SK-N-SH (cell line): ENCODE data around the gene RPL22. TPM values are rescaled to one million over a fixed set of nuclear protein-coding genes. Genes with fewer than 3 reads are reported as not detected.

Experiments used
- CTCF ChIA-PET: fragments of 300-600, 350-600 bp; formaldehyde crosslinking; extraction: SDS; loops from one replicate; lab custom pipeline; 2021; lab: Yijun Ruan, JAX
- POLR2A ChIA-PET: fragments of 350-600 bp; sonication (Branson Sonifier 250); formaldehyde crosslinking; extraction: SDS; loops from one replicate; lab custom pipeline; 2020; ENCODE audit warnings: antibody characterized with exemption, inconsistent platforms; lab: Yijun Ruan, JAX
- DNase-seq: peaks from one replicate; pipeline ENCODE4 v3.0.0; 2012
- H2AFZ ChIP-seq: fragments of 200-600 bp; sonication (generic); 2 replicates; pipeline ENCODE4 v1.8.1; 2016; ENCODE audit warnings: antibody characterized with exemption, mild to moderate bottlenecking, low read depth
- H3F3A ChIP-seq: fragments of 200-600 bp; sonication (generic); replicated peaks from 2 replicates; pipeline ENCODE3; 2016; ENCODE audit warnings: antibody characterized with exemption, mild to moderate bottlenecking; ENCODE audit not compliant: insufficient read depth
- H3K27ac ChIP-seq, 2 experiments: fragments of 200-500 bp in 1 of 2; fragments of 200-600 bp in 1 of 2; sonication (Bioruptor generic) in 1 of 2; sonication (generic), shearing (Covaris generic) in 1 of 2; 2 replicates each; pipeline versions ENCODE4 v1.5.1 to v1.6.1; 2014 to 2016; ENCODE audit warnings: low read depth in 2 of 2, inconsistent platforms in 1 of 2, low read length in 1 of 2, mild to moderate bottlenecking in 1 of 2, mixed read lengths in 1 of 2
- H3K27me3 ChIP-seq: fragments of 200-600 bp; sonication (generic), shearing (Covaris generic); 2 replicates; pipeline ENCODE4 v1.6.1; 2016; ENCODE audit warnings: mixed run types; ENCODE audit not compliant: insufficient read depth
- H3K36me3 ChIP-seq, 2 experiments: fragments of 200-500 bp in 1 of 2; fragments of 200-600 bp in 1 of 2; sonication (Bioruptor generic) in 1 of 2; sonication (generic) in 1 of 2; replicated peaks in 1 of 2; 2 replicates each; pipeline versions ENCODE3 to v1.5.1; 2014 to 2016; ENCODE audit warnings: low read length in 1 of 2, mild to moderate bottlenecking in 1 of 2; ENCODE audit not compliant: insufficient read depth in 2 of 2, control insufficient read depth in 1 of 2
- H3K4me1 ChIP-seq, 2 experiments: fragments of 200-500 bp in 1 of 2; fragments of 200-600 bp in 1 of 2; sonication (Bioruptor generic) in 1 of 2; sonication (generic), shearing (Covaris generic) in 1 of 2; 2 replicates each; pipeline versions ENCODE4 v1.5.1 to v1.6.1; 2014 to 2016; ENCODE audit warnings: low read depth in 1 of 2, low read length in 1 of 2, mixed run types in 1 of 2; ENCODE audit not compliant: insufficient read depth in 2 of 2, control insufficient read depth in 1 of 2
- H3K4me2 ChIP-seq: fragments of 200-600 bp; sonication (generic), shearing (Covaris generic); 2 replicates; pipeline ENCODE4 v1.6.1; 2017; ENCODE audit warnings: mixed run types
- H3K4me3 ChIP-seq, 2 experiments: fragments of 200-500 bp in 1 of 2; fragments of 200-600 bp in 1 of 2; sonication (Bioruptor generic) in 1 of 2; sonication (generic), shearing (Covaris generic) in 1 of 2; 2 replicates each; pipeline versions ENCODE4 v1.5.1 to v1.8.1; 2014 to 2016; ENCODE audit warnings: low read depth in 2 of 2, inconsistent platforms in 1 of 2, low read length in 1 of 2, mild to moderate bottlenecking in 1 of 2, mixed read lengths in 1 of 2, moderate library complexity in 1 of 2
- H3K79me2 ChIP-seq: fragments of 200-600 bp; sonication (generic); 2 replicates; pipeline ENCODE4 v1.8.1; 2017; ENCODE audit warnings: mild to moderate bottlenecking; ENCODE audit not compliant: insufficient read depth
- H3K9ac ChIP-seq: fragments of 200-600 bp; sonication (generic); 2 replicates; pipeline ENCODE4 v1.6.1; 2017; ENCODE audit warnings: mixed run types
- H3K9me2 ChIP-seq: fragments of 200-600 bp; sonication (generic); 2 replicates; pipeline ENCODE4 v1.6.1; 2017; ENCODE audit warnings: mixed run types
- H3K9me3 ChIP-seq: fragments of 200-600 bp; sonication (generic); 2 replicates; pipeline ENCODE4 v1.6.1; 2017; ENCODE audit warnings: mixed run types, mild to moderate bottlenecking, moderate library complexity
- H4K20me1 ChIP-seq: fragments of 200-600 bp; sonication (generic); 2 replicates; pipeline ENCODE4 v1.6.1; 2017; ENCODE audit warnings: mild to moderate bottlenecking, mixed run types; ENCODE audit not compliant: insufficient read depth
- ELF1 ChIP-seq: IDR thresholded peaks from 2 replicates; pipeline ENCODE4 v1.4.0; 2012
- MEF2A ChIP-seq: IDR thresholded peaks from 2 replicates; pipeline ENCODE4 v1.4.0; 2012; ENCODE audit warnings: low read depth, borderline replicate concordance
- TEAD4 ChIP-seq: IDR thresholded peaks from 2 replicates; pipeline ENCODE4 v1.4.0; 2012; ENCODE audit warnings: mild to moderate bottlenecking, borderline replicate concordance; ENCODE audit not compliant: insufficient read depth
- WGBS: methylation state at CpG from one replicate; pipeline ENCODE4 v1.1.6; 2017; ENCODE audit warnings: low lambda C conversion rate; 5-methylcytosine and 5-hydroxymethylcytosine counted together
- polyA plus RNA-seq, 3 experiments: library from polyadenylated mRNA; depleted of rRNA; stranded (reverse); fragments of >200 nt; gene quantifications; 2 replicates each; pipeline ENCODE4 v1.2.3, GENCODE V29; 2012

RPL22 gene
- polyA plus RNA-seq, 1 of the 3 experiments (the other 2 are of a cell fraction): 140 TPM

DNA sequence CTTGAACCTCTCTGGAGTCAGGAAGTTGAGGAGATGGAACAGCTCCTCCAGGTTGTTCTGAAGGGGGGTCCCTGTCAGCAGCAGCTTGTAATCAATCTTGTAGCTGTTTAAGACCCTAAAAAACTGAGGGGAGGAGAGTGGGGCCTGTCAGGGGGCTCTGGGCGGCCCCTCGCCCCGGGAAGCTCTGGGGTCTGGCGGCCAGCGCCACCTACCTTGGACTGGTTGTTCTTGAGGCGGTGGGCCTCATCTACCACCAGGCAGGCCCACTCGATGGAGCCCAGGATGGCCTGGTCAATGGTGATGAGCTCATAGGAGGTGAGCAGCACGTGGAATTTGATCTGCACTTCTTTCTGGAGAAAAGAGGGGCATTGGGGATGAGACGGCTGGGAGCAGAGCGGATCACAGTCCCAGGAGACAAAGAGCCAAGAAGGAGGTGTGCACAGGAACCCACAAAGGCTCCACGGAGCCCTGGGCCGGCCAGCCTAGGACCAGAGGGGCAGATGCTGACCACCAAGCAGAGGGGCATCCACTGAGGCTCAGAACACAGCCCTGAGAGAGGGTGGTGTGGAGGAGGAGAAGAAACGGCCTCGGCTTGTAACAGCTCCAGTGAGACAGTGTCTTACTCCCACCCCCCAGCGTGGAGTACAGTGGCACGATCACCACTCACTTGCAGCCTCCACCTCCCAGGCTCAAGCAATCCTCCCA, 62.7 kb downstream of the RPL22 start:
- Histone ChIP-seq H3K9me3 (0 out of 2 replicates have a peak, but pooled peaks cover 5% of the 10 kb centered on the region), H3K79me2 (no peaks in the 10 kb centered on the region), H3K4me1 (no peaks in the 10 kb centered on the region), H3K4me2 (no peak overlapping the region), H3F3A (no peaks in the 10 kb centered on the region), H4K20me1 (no peaks in the 10 kb centered on the region), H3K9ac (no peak overlapping the region), H2AFZ (no peak overlapping the region), H3K36me3 (no peaks in the 10 kb centered on the region), H3K4me3 (no peak overlapping the region), H3K27ac (no peak overlapping the region), H3K9me2 (no peaks in the 10 kb centered on the region), H3K27me3 (no peaks in the 10 kb centered on the region)
- WGBS: 57% methylated on average over 10 of the region's 16 CpGs
- no peak for DNase-seq
- TF ChIP-seq ELF1 (no peak), MEF2A (no peak), TEAD4 (no peak)
- ChIA-PET POLR2A (no interaction called here), CTCF (interaction anchor here (1.2 to 1.5 kb wide), 3 partner anchors 28 to 95 kb away, joined by 3 to 4 read pairs (median 3); no protein-coding TSS in a partner anchor)

Other genes starting within 250 kb of the RPL22 start
- 4.6 and 7.0 TPM in 2 replicates for gene NPHP4, start 207.2 kb downstream of the RPL22 start, polyA plus RNA-seq (2012; rRNA removed)
- 6.1 and 7.6 TPM in 2 replicates for gene KCNAB2, start 153.7 kb downstream of the RPL22 start, polyA plus RNA-seq (2012; rRNA removed)
- gene CHD5, start 19.3 kb downstream of the RPL22 start, polyA plus RNA-seq (2012; rRNA removed): 0.26 and 0.62 TPM in 2 replicates
- 19.2 and 25.4 TPM in 2 replicates for gene RNF207, start 6.5 kb upstream of the RPL22 start, polyA plus RNA-seq (2012; rRNA removed)
- gene ICMT, start 36.4 kb upstream of the RPL22 start, polyA plus RNA-seq (2012; rRNA removed): 40.2 and 43.7 TPM in 2 replicates
- not detected in 2 replicates for gene HES3, start 44.6 kb upstream of the RPL22 start, polyA plus RNA-seq (2012; rRNA removed)
- gene GPR153, start 61.5 kb upstream of the RPL22 start, polyA plus RNA-seq (2012; rRNA removed): 5.2 and 6.6 TPM in 2 replicates
- gene ACOT7, start 194.2 kb upstream of the RPL22 start, polyA plus RNA-seq (2012; rRNA removed): 225 and 289 TPM in 2 replicates
- 0.03 TPM in 2 replicates for gene HES2, start 220.3 kb upstream of the RPL22 start, polyA plus RNA-seq (2012; rRNA removed)
- gene ESPN, start 225.2 kb upstream of the RPL22 start, polyA plus RNA-seq (2012; rRNA removed): 0.13 and 0.33 TPM in 2 replicates